Spleen (tissue), 7 donors: ENCODE measurements around the gene GRIK3.

Source experiments
- CTCF ChIP-seq, 11 experiments: fragments of 200-600 bp in 7 of 11; fragments of 450-650 bp in 4 of 11; sonication (generic) in 4 of 11; IDR thresholded peaks in 8 of 11; conservative IDR thresholded peaks in 3 of 11; 1 replicate in 7 of 11; 2 replicates in 4 of 11; pipeline versions ENCODE4 v1.4.0 to v1.8.0; 2016 to 2021; ENCODE audit warnings: antibody characterized with exemption in 11 of 11, inconsistent platforms in 4 of 11, mild to moderate bottlenecking in 1 of 11
- POLR2A ChIP-seq, 3 donors: fragments of 450-650 bp; IDR thresholded peaks; one replicate each; pipeline ENCODE4 v1.5.1; 2017; ENCODE audit warnings: antibody characterized with exemption in 3 of 3, mild to moderate bottlenecking in 1 of 3
- POLR2AphosphoS5 ChIP-seq, 3 donors: sonication (generic); formaldehyde crosslinking; IDR thresholded peaks; one replicate each; pipeline ENCODE4 v1.5.1; 2017; ENCODE audit warnings: antibody characterized with exemption in 3 of 3
- donor health status: DM: no; HTN: no; CAD: no; lungs with moderate emphysema.
- donor health status: DM: no; HTN: no; CAD: no.
- donor health status: DM: no; HTN: no; CAD: no.

- TF ChIP-seq POLR2AphosphoS5 (IDR thresholded peaks at IDR 0.05) (no peak), POLR2A (IDR thresholded peaks at IDR 0.05) (no peak), CTCF (IDR thresholded peaks at IDR 0.05 in 8 of 11, conservative IDR thresholded peaks at IDR 0.05 in 3 of 11) (no peak)
Observed at GRCh38 chr1:36849956-36850355, 184.4 kb downstream of the GRIK3 start.
